Measurements from ENCODE around the gene KCTD2.
A peak's percentile ranks its signal among the peaks of the same experiment; 100 is the strongest.

KCTD2 gene

DNA sequence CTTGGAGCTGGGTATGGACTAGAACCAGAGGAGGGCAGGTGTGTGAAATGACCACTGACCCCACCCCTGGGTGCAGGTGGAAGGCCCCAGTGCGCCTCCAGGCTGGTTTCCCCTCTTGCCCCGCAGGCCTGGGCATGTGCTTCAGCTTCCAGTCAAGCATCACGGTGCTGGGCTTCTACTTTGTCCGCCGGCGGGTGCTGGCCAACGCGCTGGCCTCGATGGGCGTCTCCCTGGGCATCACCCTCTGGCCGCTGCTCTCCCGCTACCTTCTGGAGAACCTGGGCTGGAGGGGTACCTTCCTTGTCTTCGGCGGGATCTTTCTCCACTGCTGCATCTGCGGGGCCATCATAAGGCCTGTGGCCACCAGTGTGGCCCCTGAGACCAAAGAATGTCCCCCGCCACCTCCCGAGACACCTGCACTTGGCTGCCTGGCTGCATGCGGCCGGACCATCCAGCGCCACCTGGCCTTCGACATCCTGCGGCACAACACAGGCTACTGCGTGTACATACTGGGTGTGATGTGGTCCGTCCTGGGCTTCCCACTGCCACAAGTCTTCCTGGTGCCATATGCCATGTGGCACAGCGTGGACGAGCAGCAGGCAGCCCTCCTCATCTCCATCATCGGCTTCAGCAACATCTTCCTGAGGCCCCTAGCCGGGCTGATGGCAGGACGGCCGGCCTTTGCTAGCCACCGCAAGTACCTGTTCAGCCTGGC lies 53.0 kb downstream of the KCTD2 start:
- DNase-seq (ENCODE audit: low read depth) = no peak

DNA sequence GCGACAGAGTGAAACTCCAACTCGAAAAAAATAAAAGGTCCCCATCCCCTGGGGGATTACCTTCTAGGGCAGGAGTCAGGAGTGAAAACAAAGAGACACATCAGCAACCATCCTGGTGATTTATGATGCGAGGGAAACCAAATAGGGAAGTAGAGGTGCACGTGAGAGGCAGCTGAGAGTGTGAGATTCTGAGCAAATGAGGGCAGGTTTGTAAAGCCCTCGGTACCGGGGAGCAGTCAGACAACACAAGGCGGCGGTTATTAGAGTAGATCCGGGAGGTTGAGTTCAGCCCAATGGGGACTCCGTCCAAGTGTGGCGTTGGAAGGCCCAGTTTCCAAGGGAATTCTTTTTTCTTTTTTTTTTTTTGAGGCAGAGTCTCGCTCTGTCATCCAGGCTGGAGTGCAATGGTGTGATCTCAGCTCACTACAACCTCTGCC lies 55.4 kb downstream of the KCTD2 start:
- no peak for DNase-seq (ENCODE audit: low read depth)

DNA sequence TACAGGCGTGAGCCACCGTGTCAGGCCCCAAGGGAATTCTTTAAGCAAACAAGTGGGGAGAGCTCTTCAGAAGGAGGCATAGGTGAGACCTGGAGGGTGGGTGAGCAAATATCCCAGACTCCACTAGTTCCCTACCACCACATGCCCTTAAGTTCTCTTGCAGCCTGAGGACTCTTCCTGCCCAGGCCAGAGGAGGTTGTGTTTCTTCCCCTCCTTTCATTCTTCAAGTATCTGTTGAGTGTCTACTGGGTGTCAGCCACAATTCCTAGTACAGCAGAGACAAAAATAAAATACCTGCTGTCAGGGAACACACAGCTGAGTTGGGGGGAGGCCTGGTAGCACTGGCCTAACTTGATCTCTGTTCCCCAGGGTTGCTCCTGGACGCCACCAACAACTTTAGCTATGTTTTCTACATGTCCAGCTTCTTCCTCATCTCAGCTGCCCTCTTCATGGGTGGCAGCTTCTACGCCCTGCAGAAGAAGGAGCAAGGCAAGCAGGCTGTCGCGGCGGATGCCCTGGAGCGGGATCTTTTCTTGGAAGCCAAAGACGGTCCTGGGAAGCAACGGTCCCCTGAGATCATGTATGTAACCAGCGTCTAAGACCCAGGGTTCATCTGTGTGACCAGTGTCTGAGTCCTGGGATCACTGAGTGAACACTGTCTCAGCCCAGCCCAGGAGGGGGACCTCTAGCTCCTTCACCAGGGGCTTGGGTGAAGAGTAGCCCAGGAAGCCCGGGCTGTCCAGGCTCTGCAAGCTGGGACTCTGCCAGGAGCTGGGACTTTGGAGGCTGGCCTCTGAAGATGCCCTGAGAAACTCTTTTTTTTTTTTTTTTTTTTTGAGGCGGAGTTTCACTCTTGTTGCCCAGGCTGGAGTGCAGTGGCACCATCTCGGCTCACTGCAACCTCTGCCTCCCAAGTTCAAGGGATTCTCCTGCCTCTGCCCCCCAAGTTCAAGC lies 56.9 kb downstream of the KCTD2 start:
- no peak for DNase-seq (ENCODE audit: low read depth)

DNA sequence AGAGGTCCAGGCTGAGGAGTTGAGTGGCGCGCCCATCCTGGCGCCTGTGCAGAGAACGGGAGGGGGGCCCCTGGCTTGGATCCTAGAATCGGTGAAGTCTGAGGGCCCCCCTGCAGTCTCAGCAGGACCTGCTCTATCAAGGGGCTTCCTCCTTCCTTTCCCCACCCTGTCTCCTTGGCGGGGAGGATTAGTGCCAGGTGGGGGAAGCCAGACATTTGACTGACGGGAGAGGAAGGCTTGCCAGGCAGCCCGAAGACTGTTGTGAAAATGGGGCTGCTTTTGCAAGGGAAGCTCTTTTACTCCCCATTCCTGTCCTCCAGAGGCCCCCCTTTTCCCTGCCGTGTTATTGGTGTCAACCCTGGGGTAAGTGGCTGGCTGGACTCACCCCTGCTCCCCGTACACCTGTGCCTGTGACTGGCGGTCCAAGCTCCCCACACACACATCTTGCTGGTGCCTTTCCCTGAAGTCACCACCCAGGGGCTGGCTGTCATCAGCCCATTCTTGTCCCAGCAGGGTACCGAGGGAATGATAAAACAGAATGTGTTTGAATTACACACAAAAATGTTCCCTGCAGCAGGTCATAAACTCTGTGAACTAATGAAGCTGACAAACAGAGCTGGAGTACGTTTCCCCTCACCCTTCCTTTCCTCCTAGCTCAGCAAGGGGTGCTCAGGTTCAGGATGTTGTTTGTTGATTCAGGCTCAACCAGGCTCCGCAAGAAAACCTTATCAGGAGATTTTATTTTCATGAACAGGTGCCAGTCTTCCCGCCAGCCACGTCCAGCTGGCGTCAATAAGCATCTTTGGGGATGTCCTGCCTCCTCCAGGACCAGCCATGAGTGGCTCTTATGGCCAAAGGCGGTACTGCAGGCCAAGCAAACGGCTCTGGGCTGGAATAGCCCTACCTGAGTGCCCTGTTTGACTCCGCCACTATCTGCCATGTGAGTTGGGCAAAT lies 58.4 kb downstream of the KCTD2 start:
- DNase-seq (ENCODE audit: low read depth) = peak; percentile 40

DNA sequence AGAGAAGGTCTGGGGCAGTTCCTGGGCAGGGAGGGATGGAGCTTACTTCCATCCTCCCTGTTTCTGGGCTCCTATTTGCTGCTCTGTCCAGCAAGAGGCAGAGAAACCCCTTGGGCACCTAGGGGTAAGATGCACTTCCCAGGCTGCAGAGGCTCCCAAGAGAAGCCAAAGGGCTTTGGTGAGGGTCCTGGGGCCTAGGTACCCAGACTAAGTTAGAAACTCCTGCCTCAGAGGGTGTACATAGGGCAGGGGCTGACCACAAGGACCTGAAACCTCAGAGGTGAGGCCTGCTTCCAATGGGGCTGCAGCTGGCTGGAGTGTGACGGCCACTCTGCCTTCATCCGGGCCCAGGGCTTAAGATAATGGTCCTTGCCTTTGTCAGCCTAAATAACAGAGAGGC lies 61.2 kb downstream of the KCTD2 start:
- DNase-seq (ENCODE audit: low read depth) = no peak

DNA sequence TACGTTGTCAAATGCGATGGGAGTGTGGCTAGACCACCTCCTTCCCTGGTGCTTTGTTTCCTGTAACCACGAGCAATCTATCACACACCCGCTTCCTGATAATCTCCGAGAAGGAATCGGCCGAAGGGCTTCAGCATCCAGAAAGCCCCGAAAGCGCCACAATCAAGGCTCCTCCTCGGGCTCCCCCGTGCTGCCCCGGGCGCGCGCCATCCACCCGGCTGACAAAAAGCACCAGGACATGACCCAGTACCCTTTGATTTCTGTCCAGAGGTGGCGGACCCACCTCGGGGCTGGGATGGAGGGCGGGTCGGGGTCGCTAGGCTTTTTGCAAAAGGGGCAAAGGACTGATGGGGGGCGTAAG lies 62.0 kb downstream of the KCTD2 start:
- no peak for DNase-seq (ENCODE audit: low read depth)

DNA sequence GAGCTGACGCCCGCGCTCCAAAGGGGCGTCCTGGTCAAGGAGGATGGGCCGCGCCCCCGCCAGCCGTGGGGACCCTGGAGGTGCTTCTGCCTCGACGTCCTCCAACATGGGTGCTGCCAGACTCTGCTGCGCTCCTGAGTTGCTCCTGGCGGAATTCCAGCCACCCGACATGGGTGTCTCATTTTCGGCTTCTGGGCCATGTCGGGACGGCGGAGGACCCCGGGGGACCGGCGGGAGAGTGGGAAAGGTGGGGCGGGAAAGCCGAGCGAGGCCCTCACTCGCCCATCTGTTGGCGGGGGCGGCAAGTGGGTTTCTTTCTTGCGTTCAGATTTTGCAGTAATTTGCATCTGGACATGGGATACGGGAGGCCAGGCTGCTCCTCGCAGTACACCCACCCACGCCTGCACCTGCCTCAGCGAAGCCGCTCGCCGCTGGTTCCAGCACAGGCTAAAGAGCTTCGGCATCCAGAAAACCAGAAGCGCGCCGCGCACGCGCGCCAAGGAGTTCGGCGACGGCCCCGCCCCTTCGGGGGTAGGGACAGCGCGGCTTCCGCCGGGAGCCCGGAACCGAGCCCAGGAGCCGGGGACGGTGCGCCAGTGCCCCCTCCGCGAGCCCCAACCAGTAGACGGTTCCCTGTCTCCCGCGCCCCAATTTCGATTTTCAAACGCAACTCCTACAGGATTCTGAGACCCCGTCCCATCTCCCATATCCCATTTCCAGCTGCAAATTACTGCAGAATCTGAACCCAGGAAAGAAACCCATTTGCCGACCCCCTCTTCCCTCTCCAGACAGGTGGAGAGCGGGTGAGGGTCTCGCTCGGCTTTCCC lies 62.6 kb downstream of the KCTD2 start, which contains the start of gene ARMC7:
ARMC7 (plus strand) TSS at position 563 of the 827 bp plus-strand sequence. CDS start 320 bp downstream, outside the sequence.
- peak; percentile 72 for DNase-seq (ENCODE audit: low read depth)

DNA sequence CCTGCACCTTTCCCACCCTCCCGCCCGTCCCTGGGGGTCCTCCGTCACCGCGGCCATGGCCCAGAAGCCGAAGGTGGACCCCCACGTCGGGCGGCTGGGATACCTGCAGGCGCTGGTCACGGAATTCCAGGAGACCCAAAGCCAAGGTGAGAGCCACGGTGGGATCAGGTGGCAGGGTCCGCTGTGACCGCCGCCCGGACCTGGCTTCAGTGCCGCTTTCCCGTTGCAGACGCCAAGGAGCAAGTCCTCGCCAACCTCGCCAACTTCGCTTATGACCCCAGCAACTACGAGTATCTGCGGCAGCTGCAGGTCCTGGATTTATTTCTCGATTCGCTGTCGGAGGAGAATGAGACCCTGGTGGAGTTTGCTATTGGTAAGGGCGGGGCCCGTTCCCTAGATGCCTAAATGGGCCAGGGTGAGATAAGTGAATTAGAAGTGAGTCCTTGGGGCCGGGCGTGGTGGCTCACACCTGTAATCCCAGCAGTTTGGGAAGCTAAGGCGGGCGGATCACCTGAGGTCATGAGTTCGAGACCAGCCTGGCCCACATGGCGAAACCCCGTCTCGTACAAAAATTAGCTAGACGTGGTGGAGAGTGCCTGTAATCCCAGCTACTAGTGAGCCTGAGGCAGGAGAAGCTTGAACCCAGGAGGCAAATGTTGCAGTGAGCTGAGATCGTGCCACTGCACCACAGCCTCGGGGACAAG lies 63.4 kb downstream of the KCTD2 start:
- DNase-seq (ENCODE audit: low read depth) = no peak

DNA sequence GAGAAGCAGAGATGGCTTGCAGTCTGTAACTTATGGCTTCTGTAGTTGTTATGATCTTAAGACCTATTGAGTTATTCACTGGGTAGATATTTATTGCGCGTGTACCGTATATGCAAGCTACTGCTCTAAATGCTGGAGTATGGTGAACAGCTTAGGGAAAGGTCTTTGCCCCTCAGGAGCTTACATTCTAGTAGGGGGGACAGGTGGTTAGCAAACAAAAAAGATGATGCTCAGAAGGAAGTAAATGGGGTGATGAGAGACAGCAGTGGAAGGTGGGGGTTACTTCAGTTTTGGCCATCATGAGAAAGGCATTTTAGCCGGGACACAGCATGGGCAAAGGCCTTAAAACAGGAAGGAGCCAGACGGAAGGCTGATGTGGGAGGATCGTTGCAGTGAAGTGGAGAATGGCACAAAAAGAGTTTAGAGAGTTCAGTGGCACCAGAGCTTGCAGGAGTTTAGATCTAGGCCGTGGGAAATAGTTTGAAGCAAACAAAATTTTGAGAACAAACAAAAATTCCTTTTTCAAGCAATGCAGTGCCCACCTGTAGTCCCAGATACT lies 64.8 kb downstream of the KCTD2 start:
- no peak for DNase-seq (ENCODE audit: low read depth)

DNA sequence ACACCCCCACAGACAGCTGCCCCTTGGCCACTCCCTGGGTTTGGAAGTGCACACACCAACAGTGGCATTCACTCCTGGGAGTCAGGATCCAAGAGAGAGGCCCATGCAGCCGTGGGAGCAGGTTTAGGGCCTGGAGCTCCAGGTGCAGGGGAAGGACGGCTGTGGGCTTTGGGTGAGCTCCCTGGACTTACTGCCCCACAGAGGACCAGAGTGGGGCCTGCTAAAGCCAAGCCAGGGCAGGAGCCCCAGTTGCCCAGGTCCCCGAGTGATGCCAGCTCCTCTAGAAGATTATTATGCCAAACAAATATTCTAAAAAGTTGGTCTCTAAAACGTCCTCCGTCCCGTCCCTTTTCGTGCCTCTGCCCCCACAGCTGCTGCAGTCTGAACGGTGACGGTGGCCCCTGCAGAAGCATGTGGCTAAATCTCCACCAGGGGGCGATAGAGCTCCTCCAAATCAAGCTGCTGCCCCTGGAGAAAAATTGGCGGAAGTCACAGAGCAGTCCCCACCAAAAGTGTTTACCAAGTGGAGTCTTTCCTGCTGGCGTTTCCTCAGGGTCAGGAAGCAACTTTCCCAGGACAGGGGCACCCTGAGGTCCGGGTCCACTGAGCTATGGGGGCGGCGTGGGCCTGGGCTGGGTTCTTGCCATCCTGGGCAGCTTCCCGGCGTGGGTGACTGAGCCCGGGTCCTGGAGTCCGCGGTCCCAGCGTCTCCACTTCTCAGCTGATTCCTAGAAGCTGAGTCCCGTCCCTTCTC lies 67.0 kb downstream of the KCTD2 start:
- peak; percentile 83 for DNase-seq (ENCODE audit: low read depth)

DNA sequence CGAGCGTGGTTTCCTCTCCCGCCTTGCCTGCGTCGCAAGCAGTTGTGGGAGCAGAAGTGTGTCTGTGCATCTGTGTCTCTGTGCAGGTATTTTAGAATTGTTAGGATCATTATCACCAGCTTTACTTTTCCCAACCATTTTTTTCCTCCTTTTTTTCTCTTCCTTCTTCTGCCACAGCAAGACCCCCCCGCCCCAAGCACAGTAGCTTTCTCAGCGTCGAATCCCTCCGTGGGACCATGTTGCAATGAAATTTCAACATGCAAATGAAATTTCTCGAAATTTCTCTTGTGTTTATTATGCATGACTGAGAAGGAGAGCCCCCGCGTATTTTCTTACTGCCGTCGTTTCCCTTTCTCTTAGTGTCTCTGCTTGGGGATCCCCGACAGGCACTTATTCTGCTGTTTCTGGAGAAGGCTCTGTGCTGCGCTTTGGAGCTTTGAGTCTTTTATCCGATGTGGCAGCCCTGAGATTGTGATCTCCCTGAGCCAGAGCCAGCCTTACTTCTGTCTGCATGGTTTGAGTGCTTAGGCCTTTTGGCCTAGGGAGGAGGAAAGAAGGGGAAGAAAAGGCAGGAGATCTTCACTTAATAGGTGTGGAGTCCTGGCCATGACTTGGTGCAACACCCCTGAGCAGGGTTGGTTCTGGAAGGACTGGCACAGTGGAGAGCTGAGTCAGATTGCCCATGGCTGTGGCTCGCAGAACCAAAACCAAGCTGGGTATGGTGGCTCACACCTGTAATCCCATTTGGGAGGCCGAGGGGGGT lies 67.7 kb downstream of the KCTD2 start:
- DNase-seq (ENCODE audit: low read depth) = no peak

Measured in fibroblast of gingiva (primary cell).